OCI-LY3 (cell line): ENCODE measurements around the gene CPA4.

Experiments
- H2AFZ ChIP-seq: fragments of 200-600, 300-600 bp; shearing (Covaris generic); 2 replicates; pipeline ENCODE4 v1.6.0; 2014; ENCODE audit warnings: antibody characterized with exemption, low read depth, low read length
- H3K27ac ChIP-seq: fragments of 200-600, 300-600 bp; sonication (generic); 2 replicates; pipeline ENCODE4 v1.5.1; 2014; ENCODE audit warnings: mild to moderate bottlenecking, low read length, moderate library complexity, mixed read lengths
- H3K27me3 ChIP-seq: fragments of 200-600, 300-600 bp; sonication (generic); 2 replicates; pipeline ENCODE4 v1.6.1; 2014; ENCODE audit warnings: low read depth, low read length, mixed read lengths
- H3K36me3 ChIP-seq: fragments of 200-600, 300-600 bp; sonication (generic); replicated peaks from 2 replicates; pipeline ENCODE3; 2014; ENCODE audit warnings: low read depth, low read length, mixed read lengths
- H3K4me1 ChIP-seq: fragments of 300-600, 200-600 bp; sonication (generic); 2 replicates; pipeline ENCODE4 v1.6.1; 2014; ENCODE audit warnings: low read length, mixed read lengths
- H3K4me2 ChIP-seq: fragments of 200-600, 300-600 bp; sonication (generic); 2 replicates; pipeline ENCODE4 v1.6.1; 2014; ENCODE audit warnings: low read length, mixed read lengths
- H3K4me3 ChIP-seq: fragments of 300-600, 200-600 bp; sonication (generic); 2 replicates; pipeline ENCODE4 v1.5.1; 2014; ENCODE audit warnings: antibody characterized with exemption, mild to moderate bottlenecking, low read length, moderate library complexity
- H3K79me2 ChIP-seq: fragments of 300-600, 200-600 bp; shearing (Covaris generic); 2 replicates; pipeline ENCODE4 v1.6.1; 2014; ENCODE audit warnings: mild to moderate bottlenecking, low read length, mixed read lengths
- H3K9ac ChIP-seq: fragments of 300-600, 200-600 bp; shearing (Covaris generic); 2 replicates; pipeline ENCODE4 v1.6.0; 2014; ENCODE audit warnings: mild to moderate bottlenecking, low read length, moderate library complexity
- H3K9me3 ChIP-seq: fragments of 200-600, 300-600 bp; shearing (Covaris generic); 2 replicates; pipeline ENCODE4 v1.6.1; 2014; ENCODE audit warnings: low read length, mixed read lengths; ENCODE audit not compliant: insufficient read depth
- H4K20me1 ChIP-seq: fragments of 200-600, 300-600 bp; sonication (generic); 2 replicates; pipeline ENCODE4 v1.6.1; 2016; ENCODE audit warnings: low read length, mixed read lengths; ENCODE audit not compliant: insufficient read depth
- EZH2phosphoT487 ChIP-seq: fragments of 200-600 bp; shearing (Covaris generic); IDR thresholded peaks from 2 replicates; pipeline ENCODE4 v1.6.1; 2018; ENCODE audit warnings: antibody characterized with exemption, mixed run types, low read depth
- TF ChIP-seq, protein P1 (sequence below): fragments of 200-600, 300-600 bp; sonication (generic); IDR thresholded peaks from 2 replicates; pipeline ENCODE4 v1.5.1; 2014; ENCODE audit warnings: antibody characterized with exemption, low read length, low read depth

The CPA4 gene

DNA sequence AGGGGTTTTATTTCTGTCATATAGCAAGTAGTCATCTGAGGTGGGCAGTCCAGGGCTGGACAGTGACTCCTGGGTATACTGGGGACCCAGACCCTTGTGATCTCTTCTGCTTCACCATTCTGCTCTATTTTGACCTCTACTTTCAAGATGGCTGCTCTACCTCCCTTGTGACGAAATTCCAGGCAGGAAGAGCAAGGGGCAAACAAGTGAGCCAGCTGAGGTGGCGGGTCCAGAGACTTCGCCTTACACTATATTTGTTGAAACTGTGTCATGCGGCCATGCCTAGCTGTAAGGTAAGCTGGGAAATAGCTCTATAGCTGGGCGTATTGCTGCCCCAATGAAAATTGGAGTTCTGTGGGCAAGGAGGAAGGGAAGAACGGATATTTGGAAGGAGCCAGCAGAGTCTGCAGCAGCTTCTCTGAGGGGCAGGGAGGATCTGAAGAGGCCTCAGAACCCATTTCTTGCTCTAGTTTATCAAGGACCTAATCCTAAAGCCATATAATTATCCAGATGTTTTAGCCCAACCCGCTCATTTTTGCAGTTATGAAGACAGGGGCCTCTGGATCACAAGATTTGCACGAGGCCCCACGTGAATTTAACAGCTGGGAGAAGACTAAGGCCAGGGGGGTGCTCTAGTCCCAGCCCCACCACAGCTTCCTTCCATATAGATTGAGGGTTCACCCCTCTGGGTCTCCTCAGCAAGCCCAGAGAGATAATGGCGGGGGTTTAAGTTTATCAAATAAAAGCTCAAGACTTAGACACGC, 79.6 kb downstream of the CPA4 start:
- Histone ChIP-seq H3K36me3 (no peaks in the 10 kb centered on the region), H4K20me1 (no peaks in the 10 kb centered on the region), H2AFZ (no peak overlapping the region), H3K27ac (no peak overlapping the region), H3K4me3 (no peak overlapping the region), H3K4me1 (no peaks in the 10 kb centered on the region), H3K79me2 (no peaks in the 10 kb centered on the region), H3K4me2 (no peak overlapping the region), H3K9ac (no peak overlapping the region), H3K9me3 (0 out of 2 replicates have a peak, but pooled peaks cover 3% of the 10 kb centered on the region), H3K27me3 (no peaks in the 10 kb centered on the region)
- no peak for TF ChIP-seq EZH2phosphoT487
- TF ChIP-seq, protein P1, sequence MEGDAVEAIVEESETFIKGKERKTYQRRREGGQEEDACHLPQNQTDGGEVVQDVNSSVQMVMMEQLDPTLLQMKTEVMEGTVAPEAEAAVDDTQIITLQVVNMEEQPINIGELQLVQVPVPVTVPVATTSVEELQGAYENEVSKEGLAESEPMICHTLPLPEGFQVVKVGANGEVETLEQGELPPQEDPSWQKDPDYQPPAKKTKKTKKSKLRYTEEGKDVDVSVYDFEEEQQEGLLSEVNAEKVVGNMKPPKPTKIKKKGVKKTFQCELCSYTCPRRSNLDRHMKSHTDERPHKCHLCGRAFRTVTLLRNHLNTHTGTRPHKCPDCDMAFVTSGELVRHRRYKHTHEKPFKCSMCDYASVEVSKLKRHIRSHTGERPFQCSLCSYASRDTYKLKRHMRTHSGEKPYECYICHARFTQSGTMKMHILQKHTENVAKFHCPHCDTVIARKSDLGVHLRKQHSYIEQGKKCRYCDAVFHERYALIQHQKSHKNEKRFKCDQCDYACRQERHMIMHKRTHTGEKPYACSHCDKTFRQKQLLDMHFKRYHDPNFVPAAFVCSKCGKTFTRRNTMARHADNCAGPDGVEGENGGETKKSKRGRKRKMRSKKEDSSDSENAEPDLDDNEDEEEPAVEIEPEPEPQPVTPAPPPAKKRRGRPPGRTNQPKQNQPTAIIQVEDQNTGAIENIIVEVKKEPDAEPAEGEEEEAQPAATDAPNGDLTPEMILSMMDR: no peak
